HepG2 (cell line): Measurements from ENCODE around the gene MOGAT3.

Experiments
- AGO1 ChIP-seq: fragments of 200-400 bp; formaldehyde crosslinking; IDR thresholded peaks from 2 replicates; pipeline ENCODE4 v1.6.1; 2017; ENCODE audit warnings: mild to moderate bottlenecking, low read depth, low read length, moderate library complexity; ENCODE audit not compliant: poor library complexity, severe bottlenecking
- CC2D1A ChIP-seq: sonication (generic); formaldehyde crosslinking; IDR thresholded peaks from 2 replicates; pipeline ENCODE4 v1.8.1; 2023; ENCODE audit warnings: mild to moderate bottlenecking, missing genetic modification reagents
- GTF2F1 ChIP-seq: fragments of 150-350 bp; IDR thresholded peaks from 2 replicates; pipeline ENCODE4 v1.6.1; 2014; ENCODE audit warnings: low read length
- IRX3 ChIP-seq: sonication (generic); formaldehyde crosslinking; IDR thresholded peaks from 2 replicates; pipeline ENCODE4 v1.8.1; 2023; ENCODE audit warnings: mild to moderate bottlenecking, low read depth, missing genetic modification reagents, borderline replicate concordance
- JUND ChIP-seq: sonication (generic); formaldehyde crosslinking; IDR thresholded peaks from 2 replicates; pipeline ENCODE4 v1.8.0; 2022; ENCODE audit warnings: mild to moderate bottlenecking, missing genetic modification reagents
- NR1H2 ChIP-seq: sonication (generic); formaldehyde crosslinking; IDR thresholded peaks from 2 replicates; pipeline ENCODE4 v1.8.1; 2022; ENCODE audit warnings: low read depth, missing genetic modification reagents, borderline replicate concordance
- PBX3 ChIP-seq: sonication (generic); formaldehyde crosslinking; IDR thresholded peaks from 2 replicates; pipeline ENCODE4 v1.8.1; 2023; ENCODE audit warnings: missing genetic modification reagents, inconsistent platforms, borderline replicate concordance
- PHF8 ChIP-seq: sonication (generic); formaldehyde crosslinking; IDR thresholded peaks from 2 replicates; pipeline ENCODE4 v1.5.0; 2020; ENCODE audit warnings: missing genetic modification reagents
- RCOR2 ChIP-seq: IDR thresholded peaks from 2 replicates; pipeline ENCODE4 v1.6.1; 2016; ENCODE audit warnings: missing biosample characterization, missing genetic modification reagents
- TAF1 ChIP-seq: sonication (generic); formaldehyde crosslinking; IDR thresholded peaks from 2 replicates; pipeline ENCODE4 v1.4.0; 2020; ENCODE audit warnings: missing genetic modification reagents
- U2AF1 ChIP-seq: fragments of 200-400 bp; formaldehyde crosslinking; optimal IDR thresholded peaks from 2 replicates; pipeline ENCODE3; 2017; ENCODE audit warnings: mild to moderate bottlenecking, low read depth, low read length
- ZFX ChIP-seq: sonication (generic); formaldehyde crosslinking; IDR thresholded peaks from 2 replicates; pipeline ENCODE4 v1.4.0; 2020; ENCODE audit warnings: mild to moderate bottlenecking, low read depth, missing genetic modification reagents, moderate library complexity
- ZNF841 ChIP-seq: sonication (generic); formaldehyde crosslinking; IDR thresholded peaks from 2 replicates; pipeline ENCODE4 v1.8.1; 2023; ENCODE audit warnings: missing genetic modification reagents, borderline replicate concordance

GRCh38 chr7:101186844-101187428, 13.9 kb downstream of the MOGAT3 start:
- TF ChIP-seq RCOR2 (CRISPR knock-in tag) (no peak), ZNF841 (CRISPR knock-in tag) (no peak), CC2D1A (no peak), U2AF1 (no peak), ZFX (CRISPR knock-in tag) (no peak), JUND (no peak), PHF8 (no peak), NR1H2 (no peak), TAF1 (CRISPR knock-in tag) (no peak), AGO1 (no peak), GTF2F1 (no peak), IRX3 (no peak), PBX3 (CRISPR knock-in tag) (no peak)
